Forelimb muscle (tissue), 1 donor: ENCODE measurements around the gene ZNF385B. TPM values are rescaled to one million over a fixed set of nuclear protein-coding genes. Genes with fewer than 3 reads are reported as not detected.
"Not testable (repeated sequence)": the region's sequence is repeated elsewhere in the genome, so short reads cannot be mapped to it uniquely, and the experiment has no call there.

Experiments
- DNase-seq: peaks from one replicate; pipeline ENCODE4 v3.0.0-alpha.2; 2013; ENCODE audit warnings: low read depth
- polyA plus RNA-seq: library from polyadenylated mRNA; unstranded; fragments of 120-200 nt; gene quantifications from one replicate; pipeline ENCODE4 v1.2.1, GENCODE V29; 2013; ENCODE audit not compliant: insufficient read length

ZNF385B gene
- polyA plus RNA-seq, 1 donor, result 24.5 TPM

GRCh38 chr2:179802051-179802882 lies 59.1 kb downstream of the ZNF385B start:
- DNase-seq, result no peak

GRCh38 chr2:179800776-179801175 lies 60.6 kb downstream of the ZNF385B start:
- DNase-seq, result no peak

GRCh38 chr2:179796213-179797007 lies 65.0 kb downstream of the ZNF385B start:
- DNase-seq, result no peak

- DNase-seq, result no peak
Measured at GRCh38 chr2:179793902-179794301, 67.5 kb downstream of the ZNF385B start.

GRCh38 chr2:179793238-179793637 lies 68.2 kb downstream of the ZNF385B start:
- no peak for DNase-seq

- DNase-seq, result no peak
Measured at GRCh38 chr2:179790235-179791217, 70.9 kb downstream of the ZNF385B start.

GRCh38 chr2:179788104-179788503 lies 73.3 kb downstream of the ZNF385B start:
- no peak for DNase-seq

- no peak for DNase-seq
Measured at GRCh38 chr2:179787601-179788000, 73.8 kb downstream of the ZNF385B start.

GRCh38 chr2:179785902-179786301 lies 75.5 kb downstream of the ZNF385B start:
- DNase-seq, result no peak

- DNase-seq, result not testable (repeated sequence)
Measured at GRCh38 chr2:179782346-179782745, 79.1 kb downstream of the ZNF385B start.

GRCh38 chr2:179773986-179774385 lies 87.4 kb downstream of the ZNF385B start:
- no peak for DNase-seq

GRCh38 chr2:179772346-179772745 lies 89.1 kb downstream of the ZNF385B start:
- DNase-seq, result no peak

GRCh38 chr2:179771791-179772190 lies 89.6 kb downstream of the ZNF385B start:
- no peak for DNase-seq

- no peak for DNase-seq
Measured at GRCh38 chr2:179770029-179770428, 91.4 kb downstream of the ZNF385B start.

GRCh38 chr2:179769323-179769722 lies 92.1 kb downstream of the ZNF385B start:
- no peak for DNase-seq

- no peak for DNase-seq
Measured at GRCh38 chr2:179768765-179769164, 92.6 kb downstream of the ZNF385B start.

- DNase-seq, result no peak
Measured at GRCh38 chr2:179765666-179766065, 95.7 kb downstream of the ZNF385B start.

- DNase-seq, result no peak
Measured at GRCh38 chr2:179764710-179765109, 96.7 kb downstream of the ZNF385B start.

GRCh38 chr2:179758636-179759035 lies 102.8 kb downstream of the ZNF385B start:
- no peak for DNase-seq

GRCh38 chr2:179751163-179751809 lies 110.1 kb downstream of the ZNF385B start:
- no peak for DNase-seq

GRCh38 chr2:179749210-179749609 lies 112.2 kb downstream of the ZNF385B start:
- DNase-seq, result no peak
